ENCODE measurements around the gene INSYN2A.

Gene INSYN2A

GRCh38 chr10:127174866-127175265 is 21.5 kb downstream of the INSYN2A start:
- H3K4me3 ChIP-seq (ENCODE audit: low read depth, low read length) = no peak overlapping the region
- no peak for TF ChIP-seq CTCF (conservative IDR thresholded peaks at IDR 0.05; ENCODE audit: low read depth, low read length)
- no peak for DNase-seq (ENCODE audit: low read depth)

GRCh38 chr10:127168261-127168660 is 28.1 kb downstream of the INSYN2A start:
- no peak overlapping the region for H3K4me3 ChIP-seq (ENCODE audit: low read depth, low read length)
- no peak for DNase-seq (ENCODE audit: low read depth)
- no peak for TF ChIP-seq CTCF (conservative IDR thresholded peaks at IDR 0.05; ENCODE audit: low read depth, low read length)

GRCh38 chr10:127162841-127163240 is 33.5 kb downstream of the INSYN2A start:
- H3K4me3 ChIP-seq (ENCODE audit: low read depth, low read length) = no peak overlapping the region
- no peak for DNase-seq (ENCODE audit: low read depth)

GRCh38 chr10:127161482-127161881 is 34.9 kb downstream of the INSYN2A start:
- no peak overlapping the region for H3K4me3 ChIP-seq (ENCODE audit: low read depth, low read length)
- DNase-seq (ENCODE audit: low read depth) = no peak
- TF ChIP-seq CTCF (conservative IDR thresholded peaks at IDR 0.05; ENCODE audit: low read depth, low read length) = no peak

More at GRCh38 chr10:127162841-127163240, 33.5 kb downstream of the INSYN2A start:
- TF ChIP-seq CTCF (conservative IDR thresholded peaks at IDR 0.05; ENCODE audit: low read depth, low read length) = no peak

GRCh38 chr10:127159648-127160245 is 36.6 kb downstream of the INSYN2A start:
- no peak overlapping the region for H3K4me3 ChIP-seq (ENCODE audit: low read depth, low read length)
- DNase-seq (ENCODE audit: low read depth) = no peak
- TF ChIP-seq CTCF (conservative IDR thresholded peaks at IDR 0.05; ENCODE audit: low read depth, low read length) = no peak

- no peak for TF ChIP-seq CTCF (conservative IDR thresholded peaks at IDR 0.05; ENCODE audit: low read depth, low read length)
- DNase-seq (ENCODE audit: low read depth) = no peak
- no peak overlapping the region for H3K4me3 ChIP-seq (ENCODE audit: low read depth, low read length)
These were observed 37.7 kb downstream of the INSYN2A start for GRCh38 chr10:127158662-127159061.

- peak; percentile 65 for DNase-seq (ENCODE audit: low read depth)
- TF ChIP-seq CTCF (conservative IDR thresholded peaks at IDR 0.05; ENCODE audit: low read depth, low read length) = no peak
- H3K4me3 ChIP-seq (ENCODE audit: low read depth, low read length) = no peak overlapping the region
These were observed 38.7 kb downstream of the INSYN2A start for GRCh38 chr10:127157506-127158200.
